ENCODE data around the gene MAP4K4. TPM values are rescaled to one million over a fixed set of nuclear protein-coding genes. Genes with fewer than 3 reads are reported as not detected.

MAP4K4 gene
- total and polyA plus RNA-seq, 3 experiments from 2014 or later, result 13.5 to 36.0 (median 30.8) TPM

DNA sequence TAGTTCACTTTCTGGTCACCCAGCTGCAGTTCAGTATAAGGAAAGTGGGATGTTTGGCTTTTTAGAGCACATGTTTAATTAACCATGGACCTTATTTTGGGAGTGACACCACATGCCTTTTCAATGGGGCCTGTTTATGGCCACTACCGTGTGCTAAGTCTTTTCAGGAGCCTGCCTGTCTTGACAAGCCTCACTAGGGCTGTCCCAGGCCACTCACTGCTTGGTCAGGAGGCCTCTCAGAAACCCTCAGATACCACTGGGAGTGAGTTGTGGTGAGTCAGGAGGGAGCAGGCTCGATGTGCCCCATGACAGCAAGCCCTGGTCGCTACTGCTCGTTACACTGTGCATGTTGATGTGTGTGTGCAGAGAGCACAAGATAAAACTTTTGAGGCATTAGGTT is 123.0 kb downstream of the MAP4K4 start:
- H3K36me3 ChIP-seq (ENCODE audit: insufficient read depth, low read length), result peaks cover 6% of the 10 kb centered on the region
- no peaks in the 10 kb centered on the region for H3K9me3 ChIP-seq (ENCODE audit: low read length)
- Mint-ChIP-seq H3K27ac (peak overlapping the region in 6 of 8 donors; percentile 19 to 69 (median 63)), H3K9me3 (no peaks in the 10 kb centered on the region), H3K4me1 (peaks cover 62 to 84% (median 84%) of the 10 kb centered on the region in 3 donors), H3K4me3 (no peak overlapping the region), H3K27me3 (no peaks in the 10 kb centered on the region), H3K36me3 (peaks cover 0 to 4% (median 2%) of the 10 kb centered on the region in 3 donors)
- H3K4me3 ChIP-seq (ENCODE audit: low read length), result no peak overlapping the region
- ChIA-PET POLR2A (no interaction called here), CTCF (interaction anchor here (1.0 kb wide), 2 partner anchors 10 to 11 kb away, joined by 3 read pairs; no protein-coding TSS in a partner anchor)
- no peaks in the 10 kb centered on the region for H3K27me3 ChIP-seq (ENCODE audit: insufficient read depth, low read length, poor library complexity, severe bottlenecking)
- DNase-seq, result no peak
- H3K4me1 ChIP-seq (ENCODE audit: insufficient read depth, low read length), result peaks cover 36% of the 10 kb centered on the region
- H3K27ac ChIP-seq (ENCODE audit: low read depth, low read length), result no peak overlapping the region

DNA sequence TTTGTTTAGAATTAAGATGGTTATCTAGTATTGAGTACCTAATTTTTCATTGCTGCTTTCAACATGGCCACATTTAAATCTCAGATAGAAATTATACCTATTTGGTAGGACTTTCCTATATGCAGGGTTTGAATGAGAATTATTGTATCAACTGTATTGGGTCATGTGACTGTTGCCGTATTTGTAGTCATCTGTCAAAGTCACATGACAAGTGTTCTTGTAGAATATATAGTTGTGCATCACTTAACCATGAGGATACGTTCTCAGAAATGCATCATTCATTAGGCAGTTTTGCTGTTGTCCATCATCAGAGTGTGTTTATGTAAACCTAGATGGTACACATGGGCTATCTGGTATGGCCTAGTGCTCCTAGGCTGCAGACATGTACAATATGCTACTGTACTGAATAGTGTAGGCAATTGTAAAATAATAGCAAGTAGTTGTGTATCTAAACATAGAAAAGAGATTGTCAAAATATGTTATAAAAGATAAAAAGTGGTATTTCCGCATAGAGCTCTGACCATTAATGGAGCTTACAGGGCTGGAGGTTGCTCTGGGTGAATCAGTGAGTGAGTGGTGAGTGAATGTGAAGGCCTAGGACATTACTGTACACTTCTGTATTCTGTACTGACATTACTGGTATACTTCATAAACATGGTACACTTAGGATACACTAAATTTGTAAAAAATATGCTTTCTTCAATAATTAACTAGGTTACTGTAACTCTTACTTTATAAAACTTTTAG is 123.7 kb downstream of the MAP4K4 start:
- no peak overlapping the region for H3K4me3 Mint-ChIP-seq
- peak overlapping the region; percentile 1 to 66 (median 60) for H3K27ac Mint-ChIP-seq
- ChIA-PET POLR2A (no interaction called here), CTCF (interaction anchor here (0.8 to 1.7 kb wide), 4 partner anchors 8 to 54 kb away, joined by 3 to 5 read pairs (median 4); no protein-coding TSS in a partner anchor)
- H3K36me3 ChIP-seq (ENCODE audit: insufficient read depth, low read length), result peaks cover 10% of the 10 kb centered on the region
- no peaks in the 10 kb centered on the region for H3K9me3 ChIP-seq (ENCODE audit: low read length)
- no peaks in the 10 kb centered on the region for H3K27me3 Mint-ChIP-seq
- H3K9me3 Mint-ChIP-seq, result no peaks in the 10 kb centered on the region
- H3K27ac ChIP-seq (ENCODE audit: low read depth, low read length), result no peak overlapping the region
- no peak for DNase-seq
- peaks cover 59 to 84% (median 82%) of the 10 kb centered on the region in 3 donors for H3K4me1 Mint-ChIP-seq
- H3K27me3 ChIP-seq (ENCODE audit: insufficient read depth, low read length, poor library complexity, severe bottlenecking), result no peaks in the 10 kb centered on the region
- peaks cover 0 to 8% (median 0%) of the 10 kb centered on the region in 3 donors for H3K36me3 Mint-ChIP-seq
- peaks cover 34% of the 10 kb centered on the region for H3K4me1 ChIP-seq (ENCODE audit: insufficient read depth, low read length)
- H3K4me3 ChIP-seq (ENCODE audit: low read length), result no peak overlapping the region

DNA sequence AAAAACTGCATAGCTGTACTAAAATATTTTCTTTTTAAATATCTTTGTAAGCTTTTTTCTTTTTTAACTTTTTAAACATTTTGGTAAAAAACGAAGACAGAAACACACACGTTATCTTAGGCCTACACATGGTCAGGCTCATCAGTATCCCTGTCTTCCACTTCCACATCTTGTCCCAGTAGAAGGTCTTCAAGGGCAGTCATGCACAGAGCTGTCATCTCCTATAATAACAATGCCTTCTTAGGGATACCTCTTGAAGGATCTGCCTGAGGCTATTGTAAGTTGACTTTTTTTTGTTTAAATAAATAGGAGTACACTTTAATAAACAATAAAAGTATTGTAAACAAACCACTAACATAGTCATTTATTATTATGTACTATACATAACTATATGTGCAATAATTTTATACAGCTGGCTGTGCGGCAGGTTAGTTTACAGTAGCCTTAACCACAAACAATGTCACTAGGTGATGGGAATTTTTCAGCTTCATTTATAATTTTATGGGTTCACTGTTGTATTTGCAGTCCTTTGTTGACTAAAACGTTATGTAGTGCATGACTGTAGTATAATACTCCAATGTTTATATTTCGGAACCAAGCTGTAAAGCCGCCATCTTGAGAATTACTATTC is 124.4 kb downstream of the MAP4K4 start:
- Histone ChIP-seq H3K9me3 (ENCODE audit: low read length) (no peaks in the 10 kb centered on the region), H3K4me1 (ENCODE audit: insufficient read depth, low read length) (peaks cover 36% of the 10 kb centered on the region), H3K4me3 (ENCODE audit: low read length) (no peak overlapping the region), H3K27ac (ENCODE audit: low read depth, low read length) (no peak overlapping the region), H3K27me3 (ENCODE audit: insufficient read depth, low read length, poor library complexity, severe bottlenecking) (no peaks in the 10 kb centered on the region), H3K36me3 (ENCODE audit: insufficient read depth, low read length) (peaks cover 10% of the 10 kb centered on the region)
- Mint-ChIP-seq H3K9me3 (no peaks in the 10 kb centered on the region), H3K36me3 (peaks cover 0 to 15% (median 3%) of the 10 kb centered on the region in 3 donors), H3K27ac (no peak overlapping the region), H3K4me1 (peaks cover 60 to 84% (median 82%) of the 10 kb centered on the region in 3 donors), H3K4me3 (no peak overlapping the region), H3K27me3 (no peaks in the 10 kb centered on the region)
- ChIA-PET CTCF (interaction anchor here (0.8 to 1.7 kb wide), 8 partner anchors 9 to 111 kb away, joined by 3 to 9 read pairs (median 3); no protein-coding TSS in a partner anchor), POLR2A (no interaction called here)
- DNase-seq, result no peak

DNA sequence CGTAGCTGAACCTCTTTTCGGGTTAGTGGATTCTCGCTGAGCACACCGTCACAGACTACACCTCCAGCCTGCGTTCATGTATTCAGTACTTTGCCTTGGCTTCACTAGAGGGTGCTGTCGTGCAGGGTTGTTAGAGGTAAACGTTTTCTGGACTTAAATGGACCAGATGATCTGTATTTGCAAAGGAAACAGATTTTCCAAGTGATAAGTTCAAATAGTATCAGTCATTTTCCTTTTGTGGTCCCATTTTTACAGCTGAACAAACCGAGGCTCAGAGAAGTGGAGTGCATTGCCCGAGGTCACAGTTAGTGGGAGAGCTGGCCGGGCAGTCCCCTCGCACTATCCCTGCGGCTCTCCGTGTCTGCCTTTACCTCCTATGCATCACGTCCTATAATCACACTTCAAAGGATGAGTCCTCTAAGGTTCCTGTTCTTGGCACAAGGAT is 125.9 kb downstream of the MAP4K4 start:
- Mint-ChIP-seq H3K9me3 (no peaks in the 10 kb centered on the region), H3K4me3 (peak overlapping the region in 4 of 7 donors; percentile 24 to 81 (median 69)), H3K36me3 (peaks cover 0 to 25% (median 3%) of the 10 kb centered on the region in 3 donors), H3K27me3 (no peaks in the 10 kb centered on the region), H3K4me1 (peaks cover 60 to 84% (median 82%) of the 10 kb centered on the region in 3 donors), H3K27ac (peak overlapping the region; percentile 50 to 93 (median 85))
- POLR2A ChIA-PET, result interaction anchor here (0.6 kb wide), 1 partner anchor 78 kb away, joined by 3 read pairs; no protein-coding TSS in a partner anchor
- H3K4me3 ChIP-seq (ENCODE audit: low read length), result no peak overlapping the region
- H3K36me3 ChIP-seq (ENCODE audit: insufficient read depth, low read length), result peaks cover 10% of the 10 kb centered on the region
- no peak overlapping the region for H3K27ac ChIP-seq (ENCODE audit: low read depth, low read length)
- H3K9me3 ChIP-seq (ENCODE audit: low read length), result no peaks in the 10 kb centered on the region
- no peaks in the 10 kb centered on the region for H3K27me3 ChIP-seq (ENCODE audit: insufficient read depth, low read length, poor library complexity, severe bottlenecking)
- H3K4me1 ChIP-seq (ENCODE audit: insufficient read depth, low read length), result peaks cover 47% of the 10 kb centered on the region
- peak; percentile 38 to 73 (median 52) for DNase-seq
- CTCF ChIA-PET, result interaction anchor here (0.8 to 2.0 kb wide), 14 partner anchors 9 to 552 kb away, joined by 3 to 9 read pairs (median 3); partner anchors contain the start of gene MAP4K4

DNA sequence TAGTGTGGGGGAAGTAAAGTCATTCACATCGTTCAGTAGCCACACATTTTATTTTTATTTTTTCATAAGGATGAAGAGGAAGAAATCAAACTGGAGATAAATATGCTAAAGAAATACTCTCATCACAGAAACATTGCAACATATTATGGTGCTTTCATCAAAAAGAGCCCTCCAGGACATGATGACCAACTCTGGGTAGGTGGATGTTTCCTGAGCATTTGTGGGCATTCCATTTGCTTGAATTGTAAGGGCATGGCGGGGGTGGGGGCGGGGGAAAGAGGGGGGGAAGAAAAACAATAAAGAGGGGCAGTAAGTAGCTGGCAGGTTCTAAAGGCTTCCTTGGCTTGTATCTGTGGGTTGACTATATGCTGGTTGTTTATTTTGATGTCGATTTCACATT is 126.4 kb downstream of the MAP4K4 start:
- Mint-ChIP-seq H3K27me3 (no peaks in the 10 kb centered on the region), H3K4me1 (peaks cover 60 to 84% (median 82%) of the 10 kb centered on the region in 3 donors), H3K27ac (peak overlapping the region in 4 of 8 donors; percentile 36 to 85 (median 66)), H3K36me3 (peaks cover 0 to 28% (median 3%) of the 10 kb centered on the region in 3 donors), H3K9me3 (no peaks in the 10 kb centered on the region), H3K4me3 (peak overlapping the region in 2 of 7 donors; percentile 64 to 74)
- Histone ChIP-seq H3K9me3 (ENCODE audit: low read length) (no peaks in the 10 kb centered on the region), H3K4me3 (ENCODE audit: low read length) (no peak overlapping the region), H3K36me3 (ENCODE audit: insufficient read depth, low read length) (peaks cover 10% of the 10 kb centered on the region), H3K27ac (ENCODE audit: low read depth, low read length) (no peak overlapping the region), H3K27me3 (ENCODE audit: insufficient read depth, low read length, poor library complexity, severe bottlenecking) (no peaks in the 10 kb centered on the region), H3K4me1 (ENCODE audit: insufficient read depth, low read length) (peaks cover 47% of the 10 kb centered on the region)
- ChIA-PET POLR2A (no interaction called here), CTCF (interaction anchor here (1.2 to 2.0 kb wide), 8 partner anchors 9 to 553 kb away, joined by 3 to 6 read pairs (median 4); no protein-coding TSS in a partner anchor)
- DNase-seq, result no peak

DNA sequence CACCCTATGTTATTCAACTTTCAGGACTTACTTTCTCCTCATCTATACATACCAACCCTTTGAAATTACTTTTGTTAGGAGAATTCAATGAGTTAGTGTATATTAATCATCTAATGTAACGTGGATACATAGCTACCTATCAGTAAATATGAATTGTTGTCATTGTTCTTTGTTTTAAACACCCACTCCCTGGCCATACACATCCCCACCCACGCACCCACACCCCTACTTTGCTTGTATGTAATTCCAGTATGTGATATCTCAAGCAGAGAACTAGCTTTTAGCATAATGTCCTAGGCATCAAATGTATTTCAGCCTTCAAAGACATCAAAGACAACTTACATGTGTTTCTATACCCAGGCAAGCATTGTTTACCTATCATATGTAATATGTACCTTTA is 129.2 kb downstream of the MAP4K4 start:
- H3K4me3 ChIP-seq (ENCODE audit: low read length), result no peak overlapping the region
- peak overlapping the region in 2 of 7 donors; percentile 7 to 22 for H3K4me3 Mint-ChIP-seq
- peak overlapping the region in 3 of 8 donors; percentile 14 to 49 (median 40) for H3K27ac Mint-ChIP-seq
- POLR2A ChIA-PET, result no interaction called here
- H3K27ac ChIP-seq (ENCODE audit: low read depth, low read length), result no peak overlapping the region
- H3K4me1 ChIP-seq (ENCODE audit: insufficient read depth, low read length), result peaks cover 76% of the 10 kb centered on the region
- peaks cover 9 to 55% (median 13%) of the 10 kb centered on the region in 3 donors for H3K36me3 Mint-ChIP-seq
- CTCF ChIA-PET, result interaction anchor here (1.9 kb wide), 1 partner anchor 10 kb away, joined by 5 read pairs; no protein-coding TSS in a partner anchor
- H3K4me1 Mint-ChIP-seq, result peaks cover 70 to 85% (median 82%) of the 10 kb centered on the region in 3 donors
- H3K9me3 ChIP-seq (ENCODE audit: low read length), result no peaks in the 10 kb centered on the region
- no peaks in the 10 kb centered on the region for H3K9me3 Mint-ChIP-seq
- no peaks in the 10 kb centered on the region for H3K27me3 Mint-ChIP-seq
- DNase-seq, result no peak
- no peaks in the 10 kb centered on the region for H3K27me3 ChIP-seq (ENCODE audit: insufficient read depth, low read length, poor library complexity, severe bottlenecking)
- H3K36me3 ChIP-seq (ENCODE audit: insufficient read depth, low read length), result peaks cover 30% of the 10 kb centered on the region

DNA sequence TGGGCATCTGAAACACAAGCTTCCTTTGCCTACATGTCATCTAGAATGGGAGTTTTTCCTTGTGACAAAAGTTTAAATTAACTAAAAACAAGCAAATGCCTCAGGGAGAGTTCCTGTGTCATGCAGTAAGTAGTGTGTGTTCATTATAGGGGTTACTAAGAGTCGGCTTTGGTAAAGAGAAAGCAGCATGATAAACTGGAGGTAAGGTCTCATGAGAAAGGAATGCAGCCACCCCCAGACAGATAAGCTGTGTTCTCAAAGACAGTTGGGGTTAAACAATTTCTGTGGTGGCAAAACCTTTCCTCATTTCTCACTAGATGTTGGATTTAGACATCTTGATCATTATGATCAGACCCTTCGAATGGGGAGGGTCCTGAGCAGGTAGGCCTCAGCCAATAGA is 129.7 kb downstream of the MAP4K4 start:
- H3K4me1 Mint-ChIP-seq, result peaks cover 70 to 85% (median 79%) of the 10 kb centered on the region in 3 donors
- peaks cover 77% of the 10 kb centered on the region for H3K4me1 ChIP-seq (ENCODE audit: insufficient read depth, low read length)
- no peak for DNase-seq
- ChIA-PET CTCF (interaction anchor here (0.6 to 1.9 kb wide), 3 partner anchors 10 to 406 kb away, joined by 3 to 5 read pairs (median 4); no protein-coding TSS in a partner anchor), POLR2A (no interaction called here)
- peak overlapping the region in 5 of 8 donors; percentile 16 to 84 (median 49) for H3K27ac Mint-ChIP-seq
- H3K9me3 ChIP-seq (ENCODE audit: low read length), result no peaks in the 10 kb centered on the region
- no peak overlapping the region for H3K4me3 ChIP-seq (ENCODE audit: low read length)
- peak overlapping the region in 3 of 7 donors; percentile 46 to 51 (median 47) for H3K4me3 Mint-ChIP-seq
- H3K36me3 ChIP-seq (ENCODE audit: insufficient read depth, low read length), result peaks cover 32% of the 10 kb centered on the region
- no peaks in the 10 kb centered on the region for H3K27me3 Mint-ChIP-seq
- no peaks in the 10 kb centered on the region for H3K9me3 Mint-ChIP-seq
- peaks cover 9 to 57% (median 13%) of the 10 kb centered on the region in 3 donors for H3K36me3 Mint-ChIP-seq
- no peak overlapping the region for H3K27ac ChIP-seq (ENCODE audit: low read depth, low read length)
- H3K27me3 ChIP-seq (ENCODE audit: insufficient read depth, low read length, poor library complexity, severe bottlenecking), result no peaks in the 10 kb centered on the region

All from CD8-positive, alpha-beta memory T cell (primary cell).